T47D (cell line): Measurements from ENCODE around the gene RPSA.
"Not testable (repeated sequence)": the region's sequence is repeated elsewhere in the genome, so short reads cannot be mapped to it uniquely, and the experiment has no call there.

ENCODE experiments used
- DNase-seq, 2 experiments: peaks; one replicate each; pipeline versions ENCODE4 v3.0.0 to v3.0.0-alpha.2; 2011 to 2012; ENCODE audit warnings: low read depth in 1 of 2, low spot score in 1 of 2
- JUND ChIP-seq: IDR thresholded peaks from 2 replicates; pipeline ENCODE4 v1.6.1; 2012; ENCODE audit warnings: low read depth
- in situ Hi-C: cut with HindIII; loops from 2 replicates; pipeline ENCODE4 v1.10.0; 2016; ENCODE audit warnings: low sequenced_read_pairs, low pct_unique_long_range_greater_than_20kb

Gene RPSA

GRCh38 chr3:39435006-39435748 is 28.7 kb downstream of the RPSA start:
- DNase-seq: no peak
- in situ Hi-C loops: no loop called here
- no peak for TF ChIP-seq JUND

GRCh38 chr3:39438880-39439279 is 32.4 kb downstream of the RPSA start:
- DNase-seq: no peak
- no peak for TF ChIP-seq JUND
- in situ Hi-C loops: no loop called here

- DNase-seq: no peak
- no peak for TF ChIP-seq JUND
- in situ Hi-C loops: no loop called here
These were observed 33.8 kb downstream of the RPSA start for GRCh38 chr3:39440316-39440715.

- DNase-seq: peak in 1 of 2 experiments; percentile 54
- in situ Hi-C loops: no loop called here
- no peak for TF ChIP-seq JUND
These were observed 37.0 kb downstream of the RPSA start for GRCh38 chr3:39443530-39443929.

- in situ Hi-C loops: no loop called here
- DNase-seq: no peak
- TF ChIP-seq JUND: no peak
These were observed 39.4 kb downstream of the RPSA start for GRCh38 chr3:39445927-39446326.

DNA sequence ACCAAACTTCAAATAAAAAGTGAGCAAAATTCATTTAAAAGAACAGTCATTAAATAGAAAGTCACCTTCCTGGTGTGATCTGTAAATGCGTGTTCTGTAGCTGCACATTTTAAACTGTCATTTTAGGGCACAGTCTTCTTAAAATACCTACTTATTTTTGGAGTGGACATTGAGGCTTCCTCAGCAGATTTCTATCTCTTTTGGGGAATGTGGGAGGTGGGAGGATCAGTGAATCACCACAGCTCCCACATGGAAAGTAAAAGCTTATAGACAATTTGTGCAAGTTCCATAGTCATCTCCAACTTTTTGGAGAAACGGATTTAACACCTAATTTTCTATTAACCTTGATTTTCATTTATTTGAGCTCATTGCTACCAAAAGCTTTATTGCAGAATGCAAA is 39.9 kb downstream of the RPSA start:
- in situ Hi-C loops: no loop called here
- no peak for DNase-seq
- no peak for TF ChIP-seq JUND

DNA sequence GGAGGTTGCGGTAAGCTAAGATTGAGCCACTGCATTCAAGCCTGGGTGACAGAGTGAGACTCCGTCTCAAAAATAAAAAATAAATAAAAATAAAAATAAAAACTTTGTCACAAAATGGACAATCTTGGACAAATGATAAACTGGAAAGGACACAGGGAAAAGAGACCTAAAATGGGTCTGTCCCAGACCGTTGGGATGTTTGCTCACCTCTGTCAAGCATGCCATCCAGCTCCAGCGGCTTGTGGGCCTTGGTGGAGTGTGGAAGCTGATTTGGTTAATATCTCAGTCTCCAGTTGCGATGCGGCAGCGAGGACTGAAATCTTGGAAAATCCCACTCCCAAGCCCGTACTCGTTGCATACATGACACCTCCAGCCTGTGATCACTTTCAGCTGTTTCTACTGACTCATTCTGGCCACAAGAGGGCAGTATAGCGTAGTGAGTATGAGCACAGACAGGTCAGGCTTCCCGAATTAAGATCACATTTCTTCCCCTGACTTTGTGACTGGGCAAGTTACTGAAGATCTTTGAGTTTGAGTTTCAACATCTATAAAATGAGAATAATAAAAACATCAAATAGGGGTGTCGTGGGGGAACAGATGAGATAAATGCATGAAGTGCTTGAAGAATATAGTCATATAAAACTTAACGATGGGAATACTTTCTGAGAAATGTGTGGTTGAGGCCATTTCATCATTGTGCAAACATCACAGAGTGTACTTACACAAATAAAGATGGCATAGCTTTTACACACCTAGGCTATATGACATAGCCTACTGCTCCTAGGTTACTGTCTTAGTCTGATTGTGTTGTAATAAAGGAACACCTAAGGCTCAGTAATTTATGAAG is 41.3 kb downstream of the RPSA start:
- in situ Hi-C loops: no loop called here
- no peak for TF ChIP-seq JUND
- DNase-seq: peak; percentile 82 to 91

- no peak for TF ChIP-seq JUND
- in situ Hi-C loops: no loop called here
- peak in 1 of 2 experiments; percentile 13 for DNase-seq
These were observed 42.1 kb downstream of the RPSA start for GRCh38 chr3:39448506-39449233.

DNA sequence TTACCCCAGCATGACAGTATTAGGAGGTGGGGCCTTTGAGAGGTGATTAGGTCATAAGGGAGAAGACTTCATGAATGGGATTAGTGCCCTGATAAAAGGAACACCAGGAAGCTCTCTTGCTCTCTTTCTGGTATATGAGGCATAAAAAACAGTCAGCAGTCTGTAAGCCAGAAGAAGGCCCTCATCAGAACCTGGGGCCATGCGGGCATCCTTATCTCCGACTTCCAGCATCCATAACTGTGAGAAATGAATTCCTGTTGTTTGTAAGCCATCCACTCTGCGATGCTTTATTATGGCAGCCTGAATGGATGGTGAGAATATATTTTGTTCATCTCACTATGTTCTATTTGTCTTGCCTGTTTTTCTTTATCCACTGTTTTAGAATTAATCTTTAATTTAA is 43.3 kb downstream of the RPSA start:
- no peak for DNase-seq
- in situ Hi-C loops: no loop called here
- no peak for TF ChIP-seq JUND

- TF ChIP-seq JUND: no peak
- in situ Hi-C loops: no loop called here
- DNase-seq: no peak
These were observed 46.6 kb downstream of the RPSA start for GRCh38 chr3:39453134-39453533.

DNA sequence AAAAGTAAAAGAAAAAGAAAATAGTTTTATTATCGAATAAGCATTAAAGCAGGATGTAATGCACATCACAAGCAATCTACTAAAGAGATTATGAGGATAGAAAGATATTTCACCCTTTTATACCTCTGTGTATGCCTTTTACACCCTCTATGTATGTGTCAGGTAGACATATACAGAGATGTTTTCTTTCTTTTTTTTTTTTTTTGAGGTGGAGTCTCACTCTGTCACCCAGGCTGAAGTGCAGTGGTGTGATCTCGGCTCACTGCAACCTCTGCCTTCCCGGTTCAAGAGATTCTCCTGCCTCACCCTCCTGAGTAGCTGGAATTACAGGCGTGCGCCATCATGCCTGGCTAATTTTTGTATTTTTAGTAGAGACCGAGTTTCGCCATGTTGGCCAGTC is 47.4 kb downstream of the RPSA start:
- in situ Hi-C loops, DNase-seq: not testable (repeated sequence)

- DNase-seq: no peak
- TF ChIP-seq JUND: no peak
- in situ Hi-C loops: no loop called here
These were observed 48.2 kb downstream of the RPSA start for GRCh38 chr3:39454591-39455217.
